ENCODE data around the gene PCSK5.

The PCSK5 gene

DNA sequence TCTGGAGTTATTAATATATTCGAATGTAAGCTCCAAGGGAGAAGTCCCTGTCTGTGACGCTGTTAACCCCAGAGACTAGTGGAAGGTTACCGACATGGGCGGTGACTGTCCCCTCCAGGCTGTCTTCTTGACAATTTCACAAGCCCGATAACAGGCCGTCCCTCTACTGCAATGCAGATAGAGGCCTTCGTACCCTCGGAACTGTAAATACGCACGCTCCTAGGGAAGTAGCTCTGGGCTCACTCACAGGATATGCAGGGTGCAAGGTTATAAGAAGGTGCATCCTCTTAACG, 504.4 kb downstream of the PCSK5 start:
- DNase-seq (ENCODE audit: low read depth in 2 of 2), result peak in 1 of 2 donors; percentile 41

DNA sequence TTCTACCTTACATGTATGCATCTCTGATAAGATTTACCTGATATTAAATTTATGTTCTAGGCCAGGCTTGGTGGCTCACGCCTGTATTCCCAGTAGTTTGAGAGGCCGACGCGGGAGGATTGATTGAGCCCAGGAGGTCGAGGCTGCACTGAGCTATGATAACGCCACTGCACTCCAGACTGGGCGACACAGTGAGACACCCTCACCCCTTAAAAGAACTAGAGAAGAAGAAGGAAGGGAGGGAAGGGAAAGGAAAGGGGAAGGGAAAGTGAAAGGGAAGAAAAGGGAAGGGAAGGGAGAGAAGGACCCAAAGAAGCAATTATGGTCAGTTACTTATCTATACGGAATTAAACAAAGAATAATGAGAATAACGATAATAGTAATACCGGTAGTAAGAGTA, 504.9 kb downstream of the PCSK5 start:
- DNase-seq (ENCODE audit: low read depth in 2 of 2), result no peak

DNA sequence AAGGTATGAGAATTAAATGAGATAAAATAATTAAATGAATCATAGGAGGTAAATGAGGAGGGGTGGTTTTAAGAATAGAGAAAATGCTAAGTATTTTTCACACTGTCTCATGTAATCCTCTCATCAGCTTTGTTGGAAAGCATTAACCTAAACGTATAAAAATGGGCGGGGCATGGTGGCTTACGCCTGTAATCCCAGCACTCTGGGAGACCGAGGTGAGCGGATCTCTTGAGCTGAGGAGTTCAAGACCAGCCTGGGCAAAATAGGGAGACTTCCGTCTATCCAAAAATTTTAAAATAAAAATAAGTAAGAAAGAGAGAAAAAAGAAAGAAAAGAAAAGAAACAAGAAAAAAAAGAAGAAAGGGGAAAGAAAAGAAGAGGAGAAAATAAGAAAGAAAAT, 505.7 kb downstream of the PCSK5 start:
- DNase-seq (ENCODE audit: low read depth in 2 of 2), result no peak

DNA sequence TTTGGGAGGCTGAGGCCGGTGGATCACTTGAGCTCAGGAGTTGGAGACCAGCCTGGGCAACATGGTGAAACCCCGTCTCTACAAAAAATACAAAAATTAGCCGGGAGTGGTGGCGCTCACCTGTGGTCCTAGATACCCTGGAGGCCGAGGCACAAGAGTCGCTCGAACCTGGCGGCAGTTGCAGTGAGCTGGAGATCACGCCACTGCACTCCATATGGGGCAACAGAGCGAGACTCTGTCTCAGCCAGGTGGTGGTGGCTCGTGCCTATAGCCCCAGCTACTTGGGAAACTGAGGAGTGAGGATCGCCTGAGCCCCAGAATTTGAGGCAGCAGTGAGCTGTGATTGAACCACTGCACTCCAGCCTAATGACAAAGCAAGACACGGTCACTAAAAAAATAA, 506.1 kb downstream of the PCSK5 start:
- no peak for DNase-seq (ENCODE audit: low read depth in 2 of 2)

DNA sequence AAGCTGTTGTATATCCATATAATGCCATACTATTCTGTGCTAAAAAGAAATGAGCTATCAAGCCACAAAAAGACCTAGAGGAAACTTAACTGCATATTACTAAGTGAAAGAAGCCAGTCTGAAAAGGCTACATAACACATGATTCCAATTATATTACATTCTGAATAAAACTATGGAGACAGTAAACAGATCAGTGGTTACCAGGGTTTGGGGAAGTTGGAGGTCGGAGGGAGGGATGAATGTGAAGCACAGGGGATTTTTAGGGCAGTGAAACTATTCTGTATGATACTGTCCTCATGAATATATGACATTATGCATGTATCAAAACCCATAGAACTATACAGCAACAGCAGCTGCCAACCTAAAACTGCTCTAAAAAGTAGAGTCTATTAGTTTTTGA, 509.4 kb downstream of the PCSK5 start:
- DNase-seq (ENCODE audit: low read depth in 2 of 2), result no peak

DNA sequence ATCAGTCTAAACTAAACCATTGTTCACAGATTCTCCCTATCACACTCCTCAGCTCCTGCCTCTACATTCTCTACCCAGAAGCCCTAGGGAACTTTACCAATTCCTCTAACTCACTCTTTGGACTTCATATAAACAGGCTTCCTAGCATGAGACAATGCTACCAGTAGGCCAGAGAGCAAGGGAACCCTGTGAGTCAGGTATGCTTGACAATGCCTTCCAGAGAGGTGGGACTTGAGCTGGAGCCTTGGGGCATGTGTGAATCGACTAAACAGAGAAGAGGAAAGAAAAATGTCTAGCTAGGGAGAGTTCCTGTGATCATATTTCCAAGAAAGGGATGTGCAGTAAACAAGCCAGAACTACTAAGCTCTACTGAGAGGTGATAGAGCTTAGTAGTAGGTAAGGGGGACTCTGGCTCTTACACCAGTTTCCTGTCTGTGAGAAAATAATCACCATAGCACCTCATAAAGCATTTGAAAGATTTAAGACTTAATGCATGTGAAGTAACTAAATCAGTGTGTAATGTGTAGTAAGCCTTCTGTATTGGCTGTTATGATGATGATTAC, 510.1 kb downstream of the PCSK5 start:
- no peak for DNase-seq (ENCODE audit: low read depth in 2 of 2)

DNA sequence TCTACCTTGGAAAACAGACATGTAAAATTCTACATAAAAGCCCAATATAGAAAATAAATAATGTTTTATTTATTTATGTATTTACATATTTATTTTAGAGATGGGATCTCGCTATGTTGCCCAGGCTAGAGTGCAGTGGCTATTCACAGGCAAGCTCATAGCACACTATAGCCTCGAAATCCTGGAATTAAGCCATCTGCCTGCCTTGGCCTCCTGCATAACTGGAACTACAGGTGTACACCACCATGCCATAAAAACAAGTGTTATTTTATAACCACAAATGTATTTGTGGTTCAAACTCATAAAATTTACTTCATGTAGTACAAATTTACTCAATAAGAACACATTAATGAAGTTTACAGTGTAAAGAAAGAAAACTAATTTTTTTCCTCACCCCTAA, 510.7 kb downstream of the PCSK5 start:
- no peak for DNase-seq (ENCODE audit: low read depth in 2 of 2)

DNA sequence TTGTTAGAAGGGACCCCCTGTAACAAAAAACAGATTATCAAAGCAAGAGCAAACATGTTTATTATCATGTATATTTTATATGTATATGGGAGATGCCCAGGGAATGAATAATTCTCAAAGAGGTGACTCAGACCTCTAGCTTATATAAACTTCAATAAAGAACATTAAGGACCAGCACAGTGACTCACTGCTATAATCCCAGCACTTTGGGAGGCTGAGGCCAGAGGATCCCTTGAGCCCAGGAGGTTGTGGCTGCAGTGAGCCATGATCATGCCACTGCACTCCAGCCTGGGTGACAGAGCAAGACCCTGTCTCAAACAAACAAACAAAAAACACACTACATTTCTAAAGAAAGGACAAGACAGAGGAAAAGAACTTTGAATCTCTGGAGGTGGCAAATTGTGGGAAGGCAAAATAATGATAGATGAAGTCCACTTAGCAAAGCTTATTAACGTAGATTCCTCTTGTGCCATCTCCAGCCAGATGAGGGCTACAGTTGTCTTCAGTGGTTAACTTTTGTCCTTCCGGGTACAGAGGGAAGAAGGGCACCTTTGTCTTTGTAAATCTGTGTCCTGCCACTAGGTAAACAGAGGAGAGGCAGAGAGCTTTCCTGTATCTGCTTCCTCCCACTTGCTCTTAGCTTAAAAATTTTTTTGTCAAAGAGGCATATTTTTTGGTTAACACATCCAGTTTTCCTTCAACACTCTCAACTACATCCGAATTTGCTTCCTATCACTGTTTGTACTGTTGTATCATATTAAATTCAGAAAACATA, 511.3 kb downstream of the PCSK5 start:
- no peak for DNase-seq (ENCODE audit: low read depth in 2 of 2)

DNA sequence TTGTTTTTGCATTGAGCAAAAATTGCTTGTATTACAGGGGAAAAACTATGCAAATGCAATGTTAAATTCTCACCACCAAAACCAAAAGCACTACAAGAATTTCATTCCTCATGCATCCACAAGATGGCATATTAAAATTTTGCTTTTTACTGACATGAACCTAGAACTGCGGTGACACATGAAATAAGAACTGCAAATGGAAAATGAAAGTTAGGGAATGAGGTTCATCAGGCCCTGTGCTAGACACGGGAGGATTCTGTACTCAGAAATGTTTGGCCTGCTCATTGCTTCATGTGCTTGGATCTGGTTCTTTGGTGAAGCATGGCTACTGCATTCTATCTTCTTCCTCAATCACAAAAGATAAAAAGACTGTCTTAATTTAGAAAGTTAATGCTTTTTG, 512.9 kb downstream of the PCSK5 start:
- no peak for DNase-seq (ENCODE audit: low read depth in 2 of 2)

DNA sequence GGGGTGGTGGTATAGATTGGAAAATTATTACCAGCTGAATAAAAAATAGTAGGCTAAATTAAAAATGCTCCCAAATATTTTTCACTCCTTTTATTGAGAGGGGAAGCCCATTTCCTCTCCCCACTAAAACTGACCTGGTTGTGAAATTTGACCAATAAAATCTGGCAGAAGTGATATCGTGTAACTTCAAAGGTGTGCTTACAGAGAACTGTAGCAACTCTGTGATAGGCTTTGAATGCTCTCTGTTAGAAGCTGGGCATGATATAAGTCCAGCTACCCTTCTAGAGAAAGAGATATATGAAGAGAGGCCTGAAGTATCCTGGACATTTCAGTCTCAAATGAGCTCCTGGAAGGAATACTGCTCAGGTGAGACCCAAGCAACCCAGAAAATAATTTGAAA, 513.9 kb downstream of the PCSK5 start:
- no peak for DNase-seq (ENCODE audit: low read depth in 2 of 2)

DNA sequence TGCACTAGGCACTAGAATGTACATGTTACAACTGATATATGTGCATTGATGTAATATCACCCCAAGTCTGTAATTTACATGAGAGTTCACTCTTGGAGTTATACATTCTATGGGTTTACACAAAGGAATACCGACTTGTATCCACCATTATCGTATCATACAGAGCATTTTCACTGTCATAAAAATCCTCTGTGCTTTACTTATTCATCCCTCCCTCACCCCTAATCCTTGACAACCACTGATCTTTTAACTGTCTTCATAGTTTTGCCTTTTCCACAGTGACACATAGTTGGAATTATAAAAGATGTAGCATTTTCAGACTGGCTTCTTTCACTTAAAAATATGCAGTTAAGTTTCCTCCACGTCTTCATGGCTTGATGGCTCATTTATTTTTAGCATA, 514.9 kb downstream of the PCSK5 start:
- DNase-seq (ENCODE audit: low read depth in 2 of 2), result no peak

DNA sequence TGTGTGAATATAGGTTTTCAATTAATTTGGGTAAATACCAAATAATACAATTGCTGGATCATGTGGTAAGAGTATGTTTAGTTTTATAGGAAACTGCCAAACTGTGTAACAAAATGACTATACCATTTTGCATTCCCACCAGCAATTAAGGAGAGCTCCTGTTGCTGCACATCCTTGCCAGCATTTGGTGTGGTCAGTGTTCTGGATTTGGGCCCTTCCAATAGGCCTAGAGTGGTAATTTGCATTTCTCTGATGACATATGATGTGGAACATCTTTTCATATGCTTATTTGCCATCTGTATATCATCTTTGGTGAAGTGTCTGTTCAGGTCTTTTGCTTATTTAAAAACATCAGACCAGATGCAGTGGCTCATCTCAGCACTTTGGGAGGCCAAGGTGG, 515.4 kb downstream of the PCSK5 start:
- no peak for DNase-seq (ENCODE audit: low read depth in 2 of 2)
